ENCODE measurements around the gene BIRC2. TPM values are rescaled to one million over a fixed set of nuclear protein-coding genes. Genes with fewer than 3 reads are reported as not detected.

The BIRC2 gene
- polyA plus RNA-seq, 4 donors: 22.1 to 68.5 (median 33.7) TPM

DNA sequence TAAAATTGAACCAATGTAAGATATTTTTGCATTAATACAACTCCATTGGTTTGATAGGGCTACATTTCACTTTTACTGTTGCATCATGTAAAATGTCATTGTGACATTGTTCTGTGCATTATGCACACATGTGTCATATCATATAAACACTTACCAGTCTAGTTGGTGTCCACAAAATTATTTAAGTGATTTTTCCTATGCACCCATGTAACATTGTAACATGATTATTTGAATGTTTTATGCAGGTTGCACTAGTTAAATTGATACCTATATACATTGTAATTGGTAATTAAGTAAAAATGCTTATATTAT lies 39.3 kb upstream of the BIRC2 start:
- no peaks in the 10 kb centered on the region for H3K36me3 ChIP-seq (ENCODE audit: control insufficient read depth in 3 of 3, insufficient read depth in 2 of 3, low read depth in 1 of 3, low read length in 3 of 3)
- FAIRE-seq (no peak), DNase-seq (no peak)
- no peak overlapping the region for H3K27ac ChIP-seq (ENCODE audit: low read depth in 1 of 3, low read length in 2 of 3)
- H3K9me3 ChIP-seq (ENCODE audit: control insufficient read depth in 2 of 2, insufficient read depth in 1 of 2, low read depth in 1 of 2, low read length in 1 of 2): peaks cover 0 to 7% of the 10 kb centered on the region in 2 donors
- H3K27me3 ChIP-seq (ENCODE audit: control insufficient read depth in 3 of 3, insufficient read depth in 3 of 3, low read length in 3 of 3): no peaks in the 10 kb centered on the region
- H3K4me1 ChIP-seq (ENCODE audit: control insufficient read depth in 3 of 3, insufficient read depth in 2 of 3, low read depth in 1 of 3, low read length in 2 of 3): peaks cover 7 to 14% (median 10%) of the 10 kb centered on the region in 3 donors
- no peak overlapping the region for H3K4me3 ChIP-seq (ENCODE audit: low read depth in 1 of 3, low read length in 3 of 3)

DNA sequence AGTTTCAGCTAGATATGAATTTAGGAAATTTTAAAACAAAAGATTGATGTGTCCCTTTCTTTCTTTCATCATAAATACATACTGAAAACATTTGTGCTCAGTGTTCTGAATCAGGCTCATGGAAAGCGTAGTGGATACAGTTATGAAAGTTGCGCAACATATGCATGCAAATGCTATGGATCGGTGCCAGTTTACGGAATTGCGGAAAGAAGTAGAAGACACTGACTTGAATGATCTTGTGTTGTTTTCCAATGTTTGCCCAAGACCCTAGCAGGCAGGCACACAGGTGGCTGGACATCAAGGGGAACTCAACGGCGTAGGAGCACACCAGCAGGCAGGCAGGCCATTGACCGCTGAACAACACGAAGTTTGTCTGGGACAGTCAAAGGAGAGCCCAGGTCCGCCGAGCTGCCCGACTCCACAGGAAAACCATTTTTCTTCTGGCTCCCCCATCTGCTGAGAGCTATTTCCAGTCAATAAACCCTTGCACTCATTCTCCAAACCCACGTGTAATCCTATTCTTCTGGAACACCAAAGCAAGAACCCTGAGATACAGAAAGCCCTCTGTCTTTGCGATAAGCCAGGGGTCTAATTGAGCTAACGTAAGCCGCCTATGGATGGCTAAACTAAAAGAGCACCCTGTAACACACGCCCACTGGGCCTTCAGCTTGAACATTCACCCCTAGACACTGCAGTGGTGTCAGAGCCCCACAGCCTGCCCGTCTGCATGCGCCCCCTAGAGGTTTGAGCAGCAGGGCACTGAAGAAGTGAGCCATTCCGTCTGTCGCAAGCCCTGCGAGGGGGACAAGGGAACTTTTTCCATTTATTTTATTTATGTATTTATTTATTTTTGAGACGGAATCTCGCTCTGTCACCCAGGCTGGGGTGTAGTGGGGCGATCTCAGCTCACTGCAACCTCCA lies 37.1 kb upstream of the BIRC2 start:
- FAIRE-seq (no peak), DNase-seq (no peak)
- Histone ChIP-seq H3K9me3 (ENCODE audit: control insufficient read depth in 2 of 2, insufficient read depth in 1 of 2, low read depth in 1 of 2, low read length in 1 of 2) (no peaks in the 10 kb centered on the region), H3K4me3 (ENCODE audit: low read depth in 1 of 3, low read length in 3 of 3) (no peak overlapping the region), H3K27ac (ENCODE audit: low read depth in 1 of 3, low read length in 2 of 3) (no peak overlapping the region), H3K36me3 (ENCODE audit: control insufficient read depth in 3 of 3, insufficient read depth in 2 of 3, low read depth in 1 of 3, low read length in 3 of 3) (no peaks in the 10 kb centered on the region), H3K27me3 (ENCODE audit: control insufficient read depth in 3 of 3, insufficient read depth in 3 of 3, low read length in 3 of 3) (no peaks in the 10 kb centered on the region), H3K4me1 (ENCODE audit: control insufficient read depth in 3 of 3, insufficient read depth in 2 of 3, low read depth in 1 of 3, low read length in 2 of 3) (peaks cover 9 to 20% (median 14%) of the 10 kb centered on the region in 3 donors)
- WGBS, 3 donors: 92 to 96% (median 94%) methylated on average over 25 of the region's 25 CpGs

DNA sequence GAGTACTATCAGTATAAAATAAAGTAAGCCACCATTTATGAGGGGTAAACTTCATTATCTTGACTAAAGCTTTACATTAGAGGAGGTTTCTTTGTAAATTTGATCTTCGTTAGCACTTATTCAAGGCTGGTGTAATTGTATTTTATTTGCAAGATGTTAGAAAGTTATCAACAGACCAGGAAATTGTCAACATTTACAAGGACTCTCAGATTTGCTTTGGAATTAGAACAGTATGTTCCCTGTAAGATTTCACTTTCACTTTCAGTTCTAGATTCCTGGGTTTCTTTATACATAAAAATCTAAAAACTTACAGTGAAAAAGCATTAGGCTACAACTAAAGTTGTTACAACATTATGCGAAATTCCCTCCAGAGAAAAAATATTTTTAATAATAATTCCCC lies 34.3 kb upstream of the BIRC2 start:
- H3K4me1 ChIP-seq (ENCODE audit: control insufficient read depth in 3 of 3, insufficient read depth in 2 of 3, low read depth in 1 of 3, low read length in 2 of 3): peaks cover 4 to 18% (median 5%) of the 10 kb centered on the region in 3 donors
- H3K36me3 ChIP-seq (ENCODE audit: control insufficient read depth in 3 of 3, insufficient read depth in 2 of 3, low read depth in 1 of 3, low read length in 3 of 3): no peaks in the 10 kb centered on the region
- H3K27me3 ChIP-seq (ENCODE audit: control insufficient read depth in 3 of 3, insufficient read depth in 3 of 3, low read length in 3 of 3): no peaks in the 10 kb centered on the region
- FAIRE-seq (peak; percentile 85), DNase-seq (peak; percentile 54 to 91)
- H3K27ac ChIP-seq (ENCODE audit: low read depth in 1 of 3, low read length in 2 of 3): peak overlapping the region in 1 of 3 donors; percentile 32
- no peak overlapping the region for H3K4me3 ChIP-seq (ENCODE audit: low read depth in 1 of 3, low read length in 3 of 3)
- 16 to 35% (median 23%) methylated on average over 2 of the region's 2 CpGs for WGBS, 3 donors
- H3K9me3 ChIP-seq (ENCODE audit: control insufficient read depth in 2 of 2, insufficient read depth in 1 of 2, low read depth in 1 of 2, low read length in 1 of 2): no peaks in the 10 kb centered on the region

DNA sequence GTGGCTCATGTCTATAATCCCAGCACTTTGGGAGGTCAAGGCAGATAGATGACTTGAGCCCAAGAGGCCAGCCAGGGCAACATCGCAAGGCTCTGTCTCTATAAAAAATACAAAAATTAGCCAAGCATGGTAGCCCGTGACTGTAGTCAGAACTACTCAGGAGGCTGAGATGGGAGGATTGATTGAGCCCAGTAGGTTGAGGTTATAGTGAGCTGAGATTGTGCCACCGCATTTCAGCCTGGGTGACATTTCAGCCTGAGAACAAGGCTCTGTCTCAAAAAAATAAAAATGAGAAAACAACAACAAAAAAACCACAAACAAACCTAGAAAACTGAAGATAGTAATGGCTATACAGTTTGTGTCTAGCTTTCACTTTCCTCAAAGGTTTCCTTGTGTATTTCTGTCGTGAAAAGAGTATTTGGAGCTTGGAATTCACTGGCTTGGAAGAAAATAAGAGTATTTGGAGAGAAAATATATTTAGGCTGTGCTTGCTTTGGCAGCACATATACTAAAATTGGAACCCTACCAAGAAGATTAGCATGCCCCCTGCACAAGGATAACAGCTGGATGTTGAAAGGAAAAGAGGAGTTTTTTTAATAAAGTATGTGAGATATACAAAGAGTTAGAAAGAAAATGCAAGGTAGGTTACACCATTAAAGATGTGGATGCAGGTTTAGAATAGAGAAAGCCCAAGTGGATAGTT lies 33.6 kb upstream of the BIRC2 start:
- FAIRE-seq: no peak
- no peaks in the 10 kb centered on the region for H3K36me3 ChIP-seq (ENCODE audit: control insufficient read depth in 3 of 3, insufficient read depth in 2 of 3, low read depth in 1 of 3, low read length in 3 of 3)
- no peaks in the 10 kb centered on the region for H3K27me3 ChIP-seq (ENCODE audit: control insufficient read depth in 3 of 3, insufficient read depth in 3 of 3, low read length in 3 of 3)
- H3K9me3 ChIP-seq (ENCODE audit: control insufficient read depth in 2 of 2, insufficient read depth in 1 of 2, low read depth in 1 of 2, low read length in 1 of 2): no peaks in the 10 kb centered on the region
- H3K4me1 ChIP-seq (ENCODE audit: control insufficient read depth in 3 of 3, insufficient read depth in 2 of 3, low read depth in 1 of 3, low read length in 2 of 3): peaks cover 4 to 18% (median 5%) of the 10 kb centered on the region in 3 donors
- H3K4me3 ChIP-seq (ENCODE audit: low read depth in 1 of 3, low read length in 3 of 3): no peak overlapping the region
- DNase-seq: no peak
- WGBS, 3 donors: 49 to 54% (median 51%) methylated on average over 4 of the region's 4 CpGs
- peak overlapping the region; percentile 32 to 97 (median 89) for H3K27ac ChIP-seq (ENCODE audit: low read depth in 1 of 3, low read length in 2 of 3)

DNA sequence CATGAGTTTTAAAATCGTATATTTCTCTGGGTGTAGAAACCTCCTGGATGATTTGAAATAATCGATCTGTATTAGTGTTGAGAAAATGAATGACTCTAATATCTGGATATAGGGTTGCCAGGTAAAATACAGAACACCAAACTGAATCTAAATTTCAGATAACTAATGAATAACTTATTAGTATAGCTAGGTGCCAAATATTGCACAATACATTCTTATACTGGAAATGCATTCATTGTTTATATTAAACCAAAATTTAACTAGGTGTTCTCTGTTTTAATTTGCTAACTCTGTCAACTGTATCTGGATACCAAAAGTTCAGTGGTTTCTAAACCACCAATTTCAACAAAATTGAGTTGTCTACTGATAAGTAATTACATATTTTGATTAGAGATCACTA lies 32.2 kb upstream of the BIRC2 start:
- DNase-seq: no peak
- no peaks in the 10 kb centered on the region for H3K27me3 ChIP-seq (ENCODE audit: control insufficient read depth in 3 of 3, insufficient read depth in 3 of 3, low read length in 3 of 3)
- 18 to 68% (median 32%) methylated on average over 2 of the region's 2 CpGs for WGBS, 3 donors
- H3K4me1 ChIP-seq (ENCODE audit: control insufficient read depth in 3 of 3, insufficient read depth in 2 of 3, low read depth in 1 of 3, low read length in 2 of 3): peaks cover 4 to 21% (median 5%) of the 10 kb centered on the region in 3 donors
- no peak for FAIRE-seq
- no peaks in the 10 kb centered on the region for H3K36me3 ChIP-seq (ENCODE audit: control insufficient read depth in 3 of 3, insufficient read depth in 2 of 3, low read depth in 1 of 3, low read length in 3 of 3)
- no peak overlapping the region for H3K4me3 ChIP-seq (ENCODE audit: low read depth in 1 of 3, low read length in 3 of 3)
- H3K27ac ChIP-seq (ENCODE audit: low read depth in 1 of 3, low read length in 2 of 3): peak overlapping the region in 2 of 3 donors; percentile 20 to 58
- no peaks in the 10 kb centered on the region for H3K9me3 ChIP-seq (ENCODE audit: control insufficient read depth in 2 of 2, insufficient read depth in 1 of 2, low read depth in 1 of 2, low read length in 1 of 2)

DNA sequence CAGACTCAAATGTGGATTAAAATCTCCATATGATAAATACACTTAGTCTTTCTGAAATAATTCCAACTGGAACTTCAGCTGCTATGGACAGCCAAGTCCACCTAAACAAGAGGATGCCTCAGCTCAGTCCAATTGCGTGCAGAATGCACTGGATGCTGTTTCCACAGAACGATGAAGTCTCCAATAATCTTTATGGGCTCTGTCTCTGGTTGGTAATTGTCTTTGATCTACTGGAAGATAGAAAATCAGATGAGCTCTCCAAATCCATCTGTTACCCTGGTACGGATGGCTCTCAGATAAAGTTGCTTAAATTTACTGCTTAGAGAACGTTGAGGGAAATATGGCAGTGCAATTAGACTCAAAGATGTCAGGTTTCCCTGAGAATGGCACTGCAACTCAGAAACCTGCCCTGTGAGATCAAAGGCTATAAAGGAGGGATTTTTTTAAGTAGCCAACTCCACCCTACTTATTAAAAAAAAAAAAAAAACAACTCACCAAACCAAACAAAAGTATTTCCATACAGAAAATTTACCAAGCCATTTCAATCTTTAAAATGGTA lies 30.6 kb upstream of the BIRC2 start:
- no peak overlapping the region for H3K4me3 ChIP-seq (ENCODE audit: low read depth in 1 of 3, low read length in 3 of 3)
- no peaks in the 10 kb centered on the region for H3K27me3 ChIP-seq (ENCODE audit: control insufficient read depth in 3 of 3, insufficient read depth in 3 of 3, low read length in 3 of 3)
- FAIRE-seq (no peak), DNase-seq (peak; percentile 19 to 44)
- H3K4me1 ChIP-seq (ENCODE audit: control insufficient read depth in 3 of 3, insufficient read depth in 2 of 3, low read depth in 1 of 3, low read length in 2 of 3): peaks cover 4 to 21% (median 5%) of the 10 kb centered on the region in 3 donors
- peak overlapping the region in 2 of 3 donors; percentile 24 to 76 for H3K27ac ChIP-seq (ENCODE audit: low read depth in 1 of 3, low read length in 2 of 3)
- H3K9me3 ChIP-seq (ENCODE audit: control insufficient read depth in 2 of 2, insufficient read depth in 1 of 2, low read depth in 1 of 2, low read length in 1 of 2): no peaks in the 10 kb centered on the region
- no peaks in the 10 kb centered on the region for H3K36me3 ChIP-seq (ENCODE audit: control insufficient read depth in 3 of 3, insufficient read depth in 2 of 3, low read depth in 1 of 3, low read length in 3 of 3)
- 27 to 42% (median 31%) methylated on average over 4 of the region's 4 CpGs for WGBS, 3 donors

DNA sequence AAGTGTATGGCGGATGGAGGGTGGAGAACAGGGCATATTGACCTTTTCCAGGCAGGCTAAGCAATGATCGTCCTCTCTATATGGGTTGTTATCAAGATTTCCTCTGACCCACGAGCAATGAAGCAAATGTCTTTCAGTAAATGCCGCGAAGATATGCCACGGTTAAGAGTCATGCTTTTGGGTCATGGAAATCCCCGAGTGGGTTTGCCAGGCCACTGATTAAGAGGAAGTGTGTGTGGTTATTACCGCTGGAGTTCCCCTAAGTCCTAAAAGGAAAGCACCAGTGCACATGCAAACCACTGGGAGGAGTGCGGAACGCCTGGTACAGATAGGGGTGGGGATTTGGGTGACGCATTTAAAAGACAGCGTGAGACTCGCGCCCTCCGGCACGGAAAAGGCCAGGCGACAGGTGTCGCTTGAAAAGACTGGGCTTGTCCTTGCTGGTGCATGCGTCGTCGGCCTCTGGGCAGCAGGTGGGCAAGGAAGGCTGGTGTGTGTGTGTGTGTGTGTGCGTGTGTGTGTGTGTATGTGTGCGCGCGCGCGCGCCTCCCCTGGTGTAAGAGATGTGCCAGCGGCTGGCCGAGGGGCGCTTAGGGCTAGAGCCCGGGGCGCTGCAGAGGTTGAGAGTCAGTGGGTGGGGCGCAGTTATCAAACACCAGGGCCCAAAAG lies 29.8 kb upstream of the BIRC2 start, which contains the start of gene BIRC3:
TSS of gene BIRC3 (plus strand) at position 386 of the 669 bp plus-strand sequence. CDS start 7,026 bp downstream, outside the sequence.
- Histone ChIP-seq H3K27ac (ENCODE audit: low read depth in 1 of 3, low read length in 2 of 3) (peak within 1 kb of the TSS; percentile 21 to 97 (median 88)), H3K4me3 (ENCODE audit: low read depth in 1 of 3, low read length in 3 of 3) (peak within 1 kb of the TSS; percentile 27 to 93 (median 54)), H3K9me3 (ENCODE audit: control insufficient read depth in 2 of 2, insufficient read depth in 1 of 2, low read depth in 1 of 2, low read length in 1 of 2) (no peaks in the 10 kb centered on the region), H3K4me1 (ENCODE audit: control insufficient read depth in 3 of 3, insufficient read depth in 2 of 3, low read depth in 1 of 3, low read length in 2 of 3) (peaks cover 4 to 21% (median 5%) of the 10 kb centered on the region in 3 donors), H3K27me3 (ENCODE audit: control insufficient read depth in 3 of 3, insufficient read depth in 3 of 3, low read length in 3 of 3) (no peaks in the 10 kb centered on the region), H3K36me3 (ENCODE audit: control insufficient read depth in 3 of 3, insufficient read depth in 2 of 3, low read depth in 1 of 3, low read length in 3 of 3) (no peaks in the 10 kb centered on the region)
- no peak for FAIRE-seq
- peak; percentile 91 to 97 for DNase-seq
- WGBS, 3 donors: 1 to 2% (median 2%) methylated on average over 34 of the region's 34 CpGs

DNA sequence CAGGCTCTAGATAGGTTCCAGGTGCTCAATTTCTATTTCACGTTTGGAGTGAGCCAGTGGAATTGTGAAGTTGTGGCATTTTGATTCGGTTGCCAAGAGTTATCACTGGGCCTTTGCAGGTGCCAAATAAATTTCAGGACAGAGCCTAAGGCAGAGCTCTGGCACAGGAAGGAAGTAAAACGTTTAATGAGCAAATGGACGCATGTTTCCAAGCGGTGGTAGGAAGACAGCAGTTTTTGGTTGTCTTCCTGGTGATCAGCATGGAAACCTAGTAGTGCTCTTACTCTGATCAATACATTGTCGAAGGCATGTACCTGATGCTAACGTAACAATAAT lies 29.3 kb upstream of the BIRC2 start:
- DNase-seq: no peak
- FAIRE-seq: no peak
- H3K27me3 ChIP-seq (ENCODE audit: control insufficient read depth in 3 of 3, insufficient read depth in 3 of 3, low read length in 3 of 3): no peaks in the 10 kb centered on the region

More for the DNA sequence above, 29.3 kb upstream of the BIRC2 start:
- Histone ChIP-seq H3K36me3 (ENCODE audit: control insufficient read depth in 3 of 3, insufficient read depth in 2 of 3, low read depth in 1 of 3, low read length in 3 of 3) (no peaks in the 10 kb centered on the region), H3K4me3 (ENCODE audit: low read depth in 1 of 3, low read length in 3 of 3) (peak overlapping the region; percentile 27 to 93 (median 54)), H3K27ac (ENCODE audit: low read depth in 1 of 3, low read length in 2 of 3) (peak overlapping the region; percentile 21 to 97 (median 88)), H3K9me3 (ENCODE audit: control insufficient read depth in 2 of 2, insufficient read depth in 1 of 2, low read depth in 1 of 2, low read length in 1 of 2) (no peaks in the 10 kb centered on the region), H3K4me1 (ENCODE audit: control insufficient read depth in 3 of 3, insufficient read depth in 2 of 3, low read depth in 1 of 3, low read length in 2 of 3) (peaks cover 4 to 21% (median 5%) of the 10 kb centered on the region in 3 donors)
- 8 to 23% (median 10%) methylated on average over 7 of the region's 7 CpGs for WGBS, 3 donors

Measured in small intestine (tissue), 7 donors.